Heart right ventricle (tissue), 16 donors: ENCODE measurements around the gene ZNF516. TPM values are rescaled to one million over a fixed set of nuclear protein-coding genes. Genes with fewer than 3 reads are reported as not detected.

Experiments
- ATAC-seq, 8 donors: fragments of 200-7000 bp; cut with Tn5 transposase; one replicate each; pipeline ENCODE4 v1.9.1; 2020; ENCODE audit warnings: mild to moderate bottlenecking in 8 of 8, moderate library complexity in 8 of 8, moderate number of reproducible peaks in 1 of 8
- DNase-seq, 2 donors: peaks; one replicate each; pipeline ENCODE4 v3.0.0-alpha.2; 2020
- H3K27ac ChIP-seq, 10 donors: fragments of 200-600 bp; sonication (generic) in 2 of 10; one replicate each; pipeline versions ENCODE4 v1.5.0 to v1.8.0; 2020 to 2022; ENCODE audit warnings: mild to moderate bottlenecking in 3 of 10
- H3K27me3 ChIP-seq, 7 donors: fragments of 200-600 bp; one replicate each; pipeline ENCODE4 v1.8.0; 2021 to 2022; ENCODE audit warnings: mild to moderate bottlenecking in 2 of 7
- H3K36me3 ChIP-seq, 9 donors: fragments of 200-600 bp; sonication (generic) in 1 of 9; one replicate each; pipeline versions ENCODE4 v1.5.0 to v1.8.0; 2020 to 2022; ENCODE audit warnings: mild to moderate bottlenecking in 2 of 9
- H3K4me1 ChIP-seq, 9 donors: fragments of 200-600 bp; sonication (generic) in 1 of 9; one replicate each; pipeline versions ENCODE4 v1.5.0 to v1.8.0; 2020 to 2022; ENCODE audit warnings: mild to moderate bottlenecking in 4 of 9
- H3K4me3 ChIP-seq, 10 donors: fragments of 200-600 bp; sonication (generic) in 2 of 10; one replicate each; pipeline versions ENCODE4 v1.5.0 to v1.8.0; 2020 to 2022; ENCODE audit warnings: mild to moderate bottlenecking in 7 of 10, moderate library complexity in 2 of 10
- H3K9me3 ChIP-seq, 11 donors: fragments of 200-600 bp in 10 of 11; sonication (generic) in 2 of 11; one replicate each; pipeline versions ENCODE4 v1.5.0 to v1.8.0; 2013 to 2022; ENCODE audit warnings: mild to moderate bottlenecking in 2 of 11, control low read depth in 1 of 11, moderate library complexity in 1 of 11
- WGBS, 2 donors: extraction: QIAGEN DNeasy Blood & Tissue Kit; methylation state at CpG; one replicate each; pipeline ENCODE4 v1.1.7; 2013; ENCODE audit warnings: inconsistent platforms in 1 of 2; 5-methylcytosine and 5-hydroxymethylcytosine counted together
- intact Hi-C, 10 donors: fragments of 100-400 bp; cut with DNase I; formaldehyde crosslinking; loops; one replicate each; pipeline versions ENCODE4 v1.11.1 to v1.14.2; 2022
- polyA plus RNA-seq, 2 donors: library from polyadenylated mRNA; stranded (reverse); fragments of 200-250 nt; gene quantifications; one replicate each; pipeline ENCODE4 v1.2.3, GENCODE V29; 2013
- total RNA-seq, 10 donors: library from RNA; stranded (reverse); fragmentation: NEBNext Ultra II Directional in 3 of 10; extraction: Animal tissue kit (Norgen Biotek cat#: 25700) in 3 of 10; gene quantifications; one replicate each; pipeline versions ENCODE4 v1.2.1 to v1.2.4, GENCODE V29; 2021 to 2023
- TF ChIP-seq, protein P1 (sequence below), 9 donors: fragments of 200-600 bp; sonication (generic) in 2 of 9; IDR thresholded peaks; one replicate each; pipeline versions ENCODE4 v1.5.0 to v1.8.0; 2021 to 2022; ENCODE audit warnings: antibody characterized with exemption in 9 of 9, mild to moderate bottlenecking in 5 of 9, moderate library complexity in 1 of 9
- donor health status: Arrhythmogenic right ventricular cardiomyopathy.
- donor health status: ischemic (EF 13 %, LVEDD 7.1; RV severe dilation, severe dysfunction).
- donor health status: healthy with polysubstance abuse.
- donor health status: DM: no; HTN: yes; CAD: no.
- donor health status: DM: no; HTN: no; CAD: no.
- donor health status: ischemic (EF 25% LVEDD 6.9; RV normal size, moderate dysfunction).
- donor health status: ischemic (EF 25% LVEDD 5.7; RV mildly dilated, moderate dysfunction).
- donor health status: healthy.
- donor health status: DM: yes; HTN: yes; CAD: no.
- donor health status: Ischemic cardiomyopathy.
- donor health status: ischemic (EF 35%, LVEDD 5.7; RV mildly dilated, moderate dysfunction).
- donor health status: nonischemic (EF 11% LVEDD 7.7; RV severe dilation, severe dysfunction).
- donor health status: DM: yes; HTN: yes; CAD: no.
- donor health status: PGD.
- donor health status: ischemic (EF 29% LVEDD 5.4; RV normal size, mild dysfunction).
- donor health status: nonischemic (EF 23%, LVEDD 6.1; RV moderate dilation, normal function).

ZNF516 gene
- total and polyA plus RNA-seq, 12 donors, result 2.6 to 24.8 (median 17.3) TPM

DNA sequence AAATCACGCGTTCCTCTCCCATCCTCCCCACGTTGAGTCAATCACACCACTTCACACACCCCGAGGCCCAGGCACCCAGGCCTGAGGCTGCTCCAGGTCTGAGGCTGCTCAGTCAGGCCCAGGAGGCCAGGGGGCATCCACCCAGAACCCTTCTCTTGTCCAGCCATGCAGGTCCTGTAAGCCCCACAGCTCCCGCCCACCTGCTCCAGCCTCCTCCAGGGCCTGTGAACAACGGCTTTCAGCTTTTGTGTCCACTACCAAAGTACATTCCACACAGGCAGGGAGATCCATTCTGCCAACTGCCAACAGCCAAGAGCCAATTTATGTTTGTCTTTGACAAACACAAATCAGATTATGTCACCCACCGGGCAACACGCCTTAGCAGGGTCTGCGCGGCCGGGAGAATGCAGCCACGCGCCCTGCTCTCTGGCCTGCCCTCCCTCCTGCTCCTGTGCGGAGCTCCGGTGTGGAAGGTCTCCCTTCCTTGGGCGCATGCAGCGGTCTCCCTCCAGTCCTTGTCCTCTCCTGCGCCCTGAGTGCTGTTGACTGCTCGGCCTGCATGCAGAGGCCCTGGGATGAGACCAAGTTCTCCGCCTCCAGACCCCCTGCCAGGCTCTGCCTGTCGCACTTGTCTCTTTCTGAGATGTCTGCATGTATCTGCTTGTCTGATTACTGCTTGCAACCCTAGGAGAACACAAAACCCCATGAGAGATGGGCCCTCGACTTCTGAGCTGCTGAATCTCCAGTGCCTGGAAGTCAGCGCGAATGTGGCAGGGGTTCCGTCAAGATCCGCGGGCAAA is 146.6 kb downstream of the ZNF516 start:
- DNase-seq (no peak), ATAC-seq (no peak)
- 83% methylated on average over 27 of the region's 27 CpGs for WGBS, 2 donors
- H3K27me3 ChIP-seq, result peaks cover 0 to 5% (median 0%) of the 10 kb centered on the region in 7 donors
- H3K36me3 ChIP-seq, result no peaks in the 10 kb centered on the region
- TF ChIP-seq, protein P1, sequence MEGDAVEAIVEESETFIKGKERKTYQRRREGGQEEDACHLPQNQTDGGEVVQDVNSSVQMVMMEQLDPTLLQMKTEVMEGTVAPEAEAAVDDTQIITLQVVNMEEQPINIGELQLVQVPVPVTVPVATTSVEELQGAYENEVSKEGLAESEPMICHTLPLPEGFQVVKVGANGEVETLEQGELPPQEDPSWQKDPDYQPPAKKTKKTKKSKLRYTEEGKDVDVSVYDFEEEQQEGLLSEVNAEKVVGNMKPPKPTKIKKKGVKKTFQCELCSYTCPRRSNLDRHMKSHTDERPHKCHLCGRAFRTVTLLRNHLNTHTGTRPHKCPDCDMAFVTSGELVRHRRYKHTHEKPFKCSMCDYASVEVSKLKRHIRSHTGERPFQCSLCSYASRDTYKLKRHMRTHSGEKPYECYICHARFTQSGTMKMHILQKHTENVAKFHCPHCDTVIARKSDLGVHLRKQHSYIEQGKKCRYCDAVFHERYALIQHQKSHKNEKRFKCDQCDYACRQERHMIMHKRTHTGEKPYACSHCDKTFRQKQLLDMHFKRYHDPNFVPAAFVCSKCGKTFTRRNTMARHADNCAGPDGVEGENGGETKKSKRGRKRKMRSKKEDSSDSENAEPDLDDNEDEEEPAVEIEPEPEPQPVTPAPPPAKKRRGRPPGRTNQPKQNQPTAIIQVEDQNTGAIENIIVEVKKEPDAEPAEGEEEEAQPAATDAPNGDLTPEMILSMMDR (IDR thresholded peaks at IDR 0.05), result no peak
- H3K4me3 ChIP-seq, result peak overlapping the region in 3 of 10 donors; percentile 3 to 14 (median 9)
- H3K4me1 ChIP-seq, result peaks cover 0 to 17% (median 7%) of the 10 kb centered on the region in 9 donors
- H3K9me3 ChIP-seq, result peaks cover 0 to 4% (median 0%) of the 10 kb centered on the region in 11 donors
- H3K27ac ChIP-seq, result no peak overlapping the region
- intact Hi-C loops, result loop anchor here in 3 of 10 donors (5.0 to 10.0 kb wide), 3 partner anchors 91 to 1696 kb away; no protein-coding TSS in a partner anchor

DNA sequence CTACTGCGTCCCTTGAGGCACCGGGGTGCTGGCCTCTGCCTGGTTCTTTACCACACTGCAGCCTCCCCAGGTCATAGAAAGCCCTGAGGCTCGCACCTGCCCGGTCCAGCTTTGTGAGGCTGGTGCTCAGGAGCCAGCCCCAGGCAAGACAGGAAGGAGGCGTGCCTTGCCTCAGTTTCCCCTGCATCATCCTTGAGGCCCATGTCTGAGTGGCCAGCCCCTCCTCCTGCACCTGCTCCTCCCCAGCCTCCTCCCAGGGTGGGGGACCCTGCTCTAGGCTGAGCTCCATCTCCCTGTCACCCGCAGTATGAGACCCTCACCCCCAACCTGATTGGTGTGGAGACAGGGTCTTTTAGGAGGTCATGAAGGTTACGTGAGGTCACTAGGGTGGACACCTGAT is 147.7 kb downstream of the ZNF516 start:
- WGBS, 2 donors, result 94 to 96% methylated on average over 7 of the region's 7 CpGs
- intact Hi-C loops, result loop anchor here in 3 of 10 donors (5.0 to 10.0 kb wide), 3 partner anchors 90 to 1695 kb away; no protein-coding TSS in a partner anchor
- ATAC-seq, result no peak

DNA sequence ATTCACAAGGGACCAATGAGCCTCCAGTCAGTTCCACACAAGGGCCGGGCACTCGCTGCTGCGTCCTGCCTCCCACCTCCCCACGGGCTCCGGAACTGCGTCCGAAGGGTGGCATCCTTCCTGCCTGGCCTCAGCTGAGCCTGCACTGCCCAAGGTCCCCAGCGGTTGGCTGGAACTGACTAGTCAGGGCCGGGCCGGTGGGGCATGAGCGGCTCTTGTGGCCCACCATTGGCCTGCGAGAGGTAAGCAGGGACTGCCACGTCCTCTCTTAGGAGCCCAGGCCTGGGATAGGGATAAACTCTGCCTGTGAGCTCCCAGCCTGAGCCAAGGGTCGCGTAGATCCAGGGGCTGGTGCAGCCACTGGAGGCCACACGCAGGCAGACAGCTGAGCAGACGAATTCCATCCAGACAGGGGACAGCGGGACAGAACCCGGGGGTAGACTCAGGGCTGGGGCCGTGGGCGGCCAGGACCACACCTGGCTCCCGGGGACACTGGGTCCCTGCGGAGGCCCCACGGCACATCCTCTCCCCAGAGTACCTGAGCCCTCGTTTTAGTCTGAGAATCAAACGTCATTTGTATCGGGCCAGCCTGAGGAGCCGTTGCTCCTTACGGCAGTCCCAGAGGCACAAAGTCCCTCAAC is 148.4 kb downstream of the ZNF516 start:
- Histone ChIP-seq H3K4me3 (no peak overlapping the region), H3K4me1 (peaks cover 0 to 9% (median 4%) of the 10 kb centered on the region in 9 donors), H3K27ac (no peak overlapping the region), H3K9me3 (peaks cover 0 to 2% (median 0%) of the 10 kb centered on the region in 11 donors), H3K36me3 (no peaks in the 10 kb centered on the region), H3K27me3 (peaks cover 0 to 5% (median 0%) of the 10 kb centered on the region in 7 donors)
- no peak for ATAC-seq
- no peak for DNase-seq
- intact Hi-C loops, result loop anchor here in 3 of 10 donors (5.0 to 10.0 kb wide), 3 partner anchors 89 to 1694 kb away; no protein-coding TSS in a partner anchor
- WGBS, 2 donors, result 91% methylated on average over 29 of the region's 29 CpGs
- TF ChIP-seq, protein P1 (IDR thresholded peaks at IDR 0.05), result no peak

More for the DNA sequence above, 147.7 kb downstream of the ZNF516 start:
- no peaks in the 10 kb centered on the region for H3K9me3 ChIP-seq
- H3K36me3 ChIP-seq, result no peaks in the 10 kb centered on the region
- no peak overlapping the region for H3K4me3 ChIP-seq
- H3K4me1 ChIP-seq, result peaks cover 0 to 17% (median 7%) of the 10 kb centered on the region in 9 donors
- H3K27ac ChIP-seq, result no peak overlapping the region
- peaks cover 0 to 5% (median 0%) of the 10 kb centered on the region in 7 donors for H3K27me3 ChIP-seq
- DNase-seq, result no peak
- TF ChIP-seq, protein P1 (IDR thresholded peaks at IDR 0.05), result no peak

DNA sequence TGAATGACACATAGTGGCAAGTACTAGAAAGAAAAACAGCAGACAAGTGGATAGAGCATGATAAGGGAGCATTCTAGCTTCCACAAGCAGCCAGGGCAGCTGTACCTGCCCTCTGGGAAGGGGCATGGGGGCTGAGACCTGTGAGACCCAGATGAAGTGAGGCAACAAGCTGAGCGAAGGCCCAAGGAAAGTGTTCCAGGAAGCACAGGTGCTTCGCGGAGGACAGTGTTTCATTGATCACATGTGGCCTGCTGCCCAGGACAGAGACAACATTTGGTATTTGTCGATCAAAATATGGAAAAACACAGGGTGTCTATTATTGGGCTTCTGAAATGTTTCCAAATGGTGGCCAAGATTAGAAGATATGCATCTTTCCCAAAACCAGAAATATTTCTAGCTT is 149.1 kb downstream of the ZNF516 start:
- Histone ChIP-seq H3K9me3 (peaks cover 0 to 9% (median under 1%) of the 10 kb centered on the region in 11 donors), H3K36me3 (no peaks in the 10 kb centered on the region), H3K27ac (no peak overlapping the region), H3K4me3 (no peak overlapping the region), H3K27me3 (peaks cover 0 to 5% (median 0%) of the 10 kb centered on the region in 7 donors), H3K4me1 (peaks cover 0 to 8% (median 4%) of the 10 kb centered on the region in 9 donors)
- TF ChIP-seq, protein P1 (IDR thresholded peaks at IDR 0.05), result no peak
- DNase-seq (no peak), ATAC-seq (no peak)
- 95 to 96% methylated on average over 4 of the region's 4 CpGs for WGBS, 2 donors
- intact Hi-C loops, result loop anchor here in 3 of 10 donors (5.0 to 10.0 kb wide), 3 partner anchors 89 to 1694 kb away; no protein-coding TSS in a partner anchor
